SK-N-SH treated with all-trans-retinoic acid at 6 μM for 48 hours (cell line): ENCODE data around the gene DEF6.
A peak's percentile ranks its signal among the peaks of the same experiment; 100 is the strongest.
"Not testable (repeated sequence)": the region's sequence is repeated elsewhere in the genome, so short reads cannot be mapped to it uniquely, and the experiment has no call there.

ENCODE experiments used
- ATAC-seq: fragments of 200-7000 bp; cut with Tn5 transposase; 3 replicates; pipeline ENCODE4 v1.9.1; 2020; ENCODE audit warnings: mild to moderate bottlenecking, moderate library complexity
- BACH2 ChIP-seq: fragments of 250-450 bp; sonication (Bioruptor Pico); IDR thresholded peaks from 2 replicates; pipeline ENCODE4 v1.9.0; 2021; ENCODE audit warnings: mild to moderate bottlenecking, borderline replicate concordance
- CSDC2 ChIP-seq: fragments of 250-450 bp; sonication (Bioruptor Pico); IDR thresholded peaks from 2 replicates; pipeline ENCODE4 v1.5.0; 2020; ENCODE audit warnings: mild to moderate bottlenecking, moderate library complexity
- ESRRG ChIP-seq: fragments of 250-450 bp; sonication (Bioruptor Pico); IDR thresholded peaks from 2 replicates; pipeline ENCODE4 v1.6.1; 2021; ENCODE audit warnings: mild to moderate bottlenecking
- GLIS3 ChIP-seq: fragments of 250-450 bp; sonication (Bioruptor Pico); IDR thresholded peaks from 2 replicates; pipeline ENCODE4 v1.5.0; 2020; ENCODE audit warnings: mild to moderate bottlenecking, moderate library complexity
- ISL1 ChIP-seq: fragments of 250-450 bp; sonication (Bioruptor Pico); IDR thresholded peaks from 2 replicates; pipeline ENCODE4 v2.1.2; 2022; ENCODE audit warnings: mild to moderate bottlenecking, moderate library complexity
- OSR1 ChIP-seq: fragments of 250-450 bp; sonication (Bioruptor Pico); IDR thresholded peaks from 2 replicates; pipeline ENCODE4 v1.8.0; 2022; ENCODE audit warnings: moderate library complexity, mild to moderate bottlenecking, inconsistent platforms
- PPARA ChIP-seq: fragments of 250-450 bp; sonication (Bioruptor Pico); IDR thresholded peaks from 2 replicates; pipeline ENCODE4 v1.5.0; 2020; ENCODE audit warnings: mild to moderate bottlenecking, borderline replicate concordance
- SNAI2 ChIP-seq: fragments of 250-450 bp; sonication (Bioruptor Pico); IDR thresholded peaks from 2 replicates; pipeline ENCODE4 v1.5.0; 2020; ENCODE audit warnings: mild to moderate bottlenecking, moderate library complexity
- TCF4 ChIP-seq: fragments of 250-450 bp; sonication (Bioruptor Pico); IDR thresholded peaks from 2 replicates; pipeline ENCODE4 v1.8.0; 2021; ENCODE audit warnings: mild to moderate bottlenecking, moderate library complexity, borderline replicate concordance
- TOX ChIP-seq: fragments of 250-450 bp; sonication (Bioruptor Pico); IDR thresholded peaks from 2 replicates; pipeline ENCODE4 v1.8.0; 2021; ENCODE audit warnings: mild to moderate bottlenecking, moderate library complexity, borderline replicate concordance
- ZC3H10 ChIP-seq: fragments of 250-450 bp; sonication (Bioruptor Pico); IDR thresholded peaks from 2 replicates; pipeline ENCODE4 v1.5.1; 2021; ENCODE audit warnings: mild to moderate bottlenecking, moderate library complexity
- ZFP3 ChIP-seq: fragments of 250-450 bp; sonication (Bioruptor Pico); IDR thresholded peaks from 2 replicates; pipeline ENCODE4 v1.5.0; 2020; ENCODE audit warnings: mild to moderate bottlenecking, moderate library complexity
- ZFP30 ChIP-seq: fragments of 450-650 bp; formaldehyde crosslinking; IDR thresholded peaks from 2 replicates; pipeline ENCODE4 v1.5.0; 2022; ENCODE audit warnings: mild to moderate bottlenecking, moderate library complexity
- ZNF565 ChIP-seq: fragments of 450-650 bp; formaldehyde crosslinking; conservative IDR thresholded peaks from 2 replicates; pipeline ENCODE4 v1.5.0; 2020; ENCODE audit warnings: low read depth, mild to moderate bottlenecking, moderate library complexity
- ZNF8 ChIP-seq: fragments of 450-650 bp; formaldehyde crosslinking; IDR thresholded peaks from 2 replicates; pipeline ENCODE4 v1.5.0; 2020; ENCODE audit warnings: mild to moderate bottlenecking, moderate library complexity
- TF ChIP-seq, protein P1 (sequence below): fragments of 250-450 bp; sonication (Bioruptor Pico); IDR thresholded peaks from 2 replicates; pipeline ENCODE4 v1.8.0; 2021; ENCODE audit warnings: low read depth, mild to moderate bottlenecking, moderate library complexity, borderline replicate concordance
- TF ChIP-seq, protein P2 (sequence below): fragments of 250-450 bp; sonication (Bioruptor Pico); IDR thresholded peaks from 2 replicates; pipeline ENCODE4 v1.5.1; 2021; ENCODE audit warnings: mild to moderate bottlenecking, moderate library complexity
- TF ChIP-seq, protein P3 (sequence below): fragments of 250-450 bp; sonication (Bioruptor Pico); IDR thresholded peaks from 2 replicates; pipeline ENCODE4 v1.8.0; 2020; ENCODE audit warnings: mild to moderate bottlenecking, moderate library complexity, borderline replicate concordance
- TF ChIP-seq, protein P4 (sequence below): fragments of 250-450 bp; sonication (Bioruptor Pico); IDR thresholded peaks from 2 replicates; pipeline ENCODE4 v1.5.1; 2020; ENCODE audit warnings: low read depth, mild to moderate bottlenecking, moderate library complexity
- TF ChIP-seq, protein P5 (sequence below): fragments of 250-450 bp; sonication (Bioruptor Pico); IDR thresholded peaks from 2 replicates; pipeline ENCODE4 v1.5.0; 2020; ENCODE audit warnings: mild to moderate bottlenecking, moderate library complexity

The DEF6 gene

DNA sequence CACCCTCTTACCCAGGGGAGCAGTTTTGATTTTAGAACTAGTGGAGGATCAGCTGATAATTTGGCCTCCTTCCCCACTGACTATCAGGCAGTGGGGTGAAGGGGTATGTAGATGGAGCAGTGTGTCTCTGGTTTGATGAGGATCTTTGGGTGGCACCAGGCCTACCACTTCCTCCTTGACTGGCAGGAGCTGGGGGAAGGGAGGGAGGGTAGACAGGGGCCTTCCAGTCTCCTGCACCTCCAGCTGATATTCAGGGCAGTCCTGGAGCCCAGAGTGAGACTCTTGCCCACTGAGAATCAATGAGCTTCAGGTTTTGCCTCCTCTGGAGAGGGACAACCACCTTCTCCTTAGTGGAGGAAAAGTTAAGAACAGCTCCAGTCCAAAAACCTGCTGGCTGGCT is 3.2 kb downstream of the DEF6 start:
- TF ChIP-seq, protein P1, sequence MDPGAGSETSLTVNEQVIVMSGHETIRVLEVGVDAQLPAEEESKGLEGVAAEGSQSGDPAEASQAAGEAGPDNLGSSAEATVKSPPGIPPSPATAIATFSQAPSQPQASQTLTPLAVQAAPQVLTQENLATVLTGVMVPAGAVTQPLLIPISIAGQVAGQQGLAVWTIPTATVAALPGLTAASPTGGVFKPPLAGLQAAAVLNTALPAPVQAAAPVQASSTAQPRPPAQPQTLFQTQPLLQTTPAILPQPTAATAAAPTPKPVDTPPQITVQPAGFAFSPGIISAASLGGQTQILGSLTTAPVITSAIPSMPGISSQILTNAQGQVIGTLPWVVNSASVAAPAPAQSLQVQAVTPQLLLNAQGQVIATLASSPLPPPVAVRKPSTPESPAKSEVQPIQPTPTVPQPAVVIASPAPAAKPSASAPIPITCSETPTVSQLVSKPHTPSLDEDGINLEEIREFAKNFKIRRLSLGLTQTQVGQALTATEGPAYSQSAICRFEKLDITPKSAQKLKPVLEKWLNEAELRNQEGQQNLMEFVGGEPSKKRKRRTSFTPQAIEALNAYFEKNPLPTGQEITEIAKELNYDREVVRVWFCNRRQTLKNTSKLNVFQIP = no peak
- no peak for TF ChIP-seq TCF4 (CRISPR knock-in tag)
- TF ChIP-seq, all 23 proteins: peak for 0
- no peak for ATAC-seq

DNA sequence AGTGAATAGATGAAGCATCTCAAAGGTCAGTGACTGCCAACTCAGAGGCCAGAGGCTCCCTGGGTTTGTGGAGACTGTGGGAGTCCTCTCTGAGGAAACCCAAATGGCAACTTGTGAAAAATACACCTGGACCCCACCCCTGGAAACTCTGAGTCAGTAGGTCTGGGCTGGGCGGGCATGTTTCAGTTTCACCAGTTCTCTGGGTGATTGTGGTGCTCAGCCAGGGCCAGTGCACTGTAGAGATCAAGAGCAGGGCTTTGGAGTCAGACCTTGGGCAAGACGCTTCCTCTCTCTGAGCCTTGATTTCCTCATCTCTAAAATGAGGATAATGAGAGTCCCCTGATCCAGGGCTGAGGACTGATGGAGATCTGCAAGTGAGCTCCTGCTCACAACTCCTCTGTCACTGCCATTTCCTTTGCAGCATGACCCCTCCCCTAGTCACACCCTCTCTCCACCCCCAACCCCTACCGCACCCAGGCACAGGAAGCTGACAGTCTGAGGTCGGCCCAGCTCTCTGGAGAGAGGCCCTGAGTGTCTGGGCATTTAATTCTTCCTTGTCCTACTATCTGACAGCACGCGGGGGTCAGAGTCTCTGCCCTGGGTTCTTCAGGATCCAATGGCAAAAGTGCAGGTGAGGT is 5.1 kb downstream of the DEF6 start:
- peak; percentile 59 for ATAC-seq
- TF ChIP-seq ZC3H10 (CRISPR knock-in tag) = no peak

DNA sequence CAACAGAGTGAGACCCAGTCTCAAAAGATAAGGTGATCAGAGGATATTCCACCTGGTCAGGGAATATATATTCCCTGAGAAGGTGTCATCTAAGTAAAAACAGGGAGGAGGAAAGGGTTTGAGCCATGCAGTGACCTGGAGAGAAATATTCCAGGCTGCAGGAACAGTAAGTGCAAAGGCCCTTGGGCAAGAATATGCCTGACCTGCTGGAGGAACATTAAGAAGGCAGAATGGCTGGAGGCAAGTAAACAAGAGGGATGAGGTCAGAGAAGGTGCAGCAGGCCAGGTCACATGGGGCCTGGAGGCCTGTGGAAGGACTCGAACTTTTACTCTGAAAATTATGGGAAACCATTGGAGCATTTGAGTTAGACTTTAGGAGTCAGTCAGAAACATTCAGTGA is 6.7 kb downstream of the DEF6 start:
- TF ChIP-seq CSDC2 (CRISPR knock-in tag) (no peak), ISL1 (CRISPR knock-in tag) (no peak), TCF4 (CRISPR knock-in tag) (no peak), ZNF8 (CRISPR knock-in tag) (no peak), ESRRG (CRISPR knock-in tag) (no peak), OSR1 (CRISPR knock-in tag) (no peak), ZFP3 (CRISPR knock-in tag) (no peak), ZNF565 (CRISPR knock-in tag) (no peak), SNAI2 (CRISPR knock-in tag) (no peak), BACH2 (no peak), PPARA (CRISPR knock-in tag) (no peak)
- TF ChIP-seq, protein P2, sequence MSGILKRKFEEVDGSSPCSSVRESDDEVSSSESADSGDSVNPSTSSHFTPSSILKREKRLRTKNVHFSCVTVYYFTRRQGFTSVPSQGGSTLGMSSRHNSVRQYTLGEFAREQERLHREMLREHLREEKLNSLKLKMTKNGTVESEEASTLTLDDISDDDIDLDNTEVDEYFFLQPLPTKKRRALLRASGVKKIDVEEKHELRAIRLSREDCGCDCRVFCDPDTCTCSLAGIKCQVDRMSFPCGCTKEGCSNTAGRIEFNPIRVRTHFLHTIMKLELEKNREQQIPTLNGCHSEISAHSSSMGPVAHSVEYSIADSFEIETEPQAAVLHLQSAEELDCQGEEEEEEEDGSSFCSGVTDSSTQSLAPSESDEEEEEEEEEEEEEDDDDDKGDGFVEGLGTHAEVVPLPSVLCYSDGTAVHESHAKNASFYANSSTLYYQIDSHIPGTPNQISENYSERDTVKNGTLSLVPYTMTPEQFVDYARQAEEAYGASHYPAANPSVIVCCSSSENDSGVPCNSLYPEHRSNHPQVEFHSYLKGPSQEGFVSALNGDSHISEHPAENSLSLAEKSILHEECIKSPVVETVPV (CRISPR knock-in tag) = no peak
- TF ChIP-seq, protein P3, sequence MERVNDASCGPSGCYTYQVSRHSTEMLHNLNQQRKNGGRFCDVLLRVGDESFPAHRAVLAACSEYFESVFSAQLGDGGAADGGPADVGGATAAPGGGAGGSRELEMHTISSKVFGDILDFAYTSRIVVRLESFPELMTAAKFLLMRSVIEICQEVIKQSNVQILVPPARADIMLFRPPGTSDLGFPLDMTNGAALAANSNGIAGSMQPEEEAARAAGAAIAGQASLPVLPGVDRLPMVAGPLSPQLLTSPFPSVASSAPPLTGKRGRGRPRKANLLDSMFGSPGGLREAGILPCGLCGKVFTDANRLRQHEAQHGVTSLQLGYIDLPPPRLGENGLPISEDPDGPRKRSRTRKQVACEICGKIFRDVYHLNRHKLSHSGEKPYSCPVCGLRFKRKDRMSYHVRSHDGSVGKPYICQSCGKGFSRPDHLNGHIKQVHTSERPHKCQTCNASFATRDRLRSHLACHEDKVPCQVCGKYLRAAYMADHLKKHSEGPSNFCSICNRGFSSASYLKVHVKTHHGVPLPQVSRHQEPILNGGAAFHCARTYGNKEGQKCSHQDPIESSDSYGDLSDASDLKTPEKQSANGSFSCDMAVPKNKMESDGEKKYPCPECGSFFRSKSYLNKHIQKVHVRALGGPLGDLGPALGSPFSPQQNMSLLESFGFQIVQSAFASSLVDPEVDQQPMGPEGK (CRISPR knock-in tag) = no peak
- TF ChIP-seq, protein P4, sequence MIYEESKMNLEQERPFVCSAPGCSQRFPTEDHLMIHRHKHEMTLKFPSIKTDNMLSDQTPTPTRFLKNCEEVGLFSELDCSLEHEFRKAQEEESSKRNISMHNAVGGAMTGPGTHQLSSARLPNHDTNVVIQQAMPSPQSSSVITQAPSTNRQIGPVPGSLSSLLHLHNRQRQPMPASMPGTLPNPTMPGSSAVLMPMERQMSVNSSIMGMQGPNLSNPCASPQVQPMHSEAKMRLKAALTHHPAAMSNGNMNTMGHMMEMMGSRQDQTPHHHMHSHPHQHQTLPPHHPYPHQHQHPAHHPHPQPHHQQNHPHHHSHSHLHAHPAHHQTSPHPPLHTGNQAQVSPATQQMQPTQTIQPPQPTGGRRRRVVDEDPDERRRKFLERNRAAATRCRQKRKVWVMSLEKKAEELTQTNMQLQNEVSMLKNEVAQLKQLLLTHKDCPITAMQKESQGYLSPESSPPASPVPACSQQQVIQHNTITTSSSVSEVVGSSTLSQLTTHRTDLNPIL = no peak
- no peak for ATAC-seq

DNA sequence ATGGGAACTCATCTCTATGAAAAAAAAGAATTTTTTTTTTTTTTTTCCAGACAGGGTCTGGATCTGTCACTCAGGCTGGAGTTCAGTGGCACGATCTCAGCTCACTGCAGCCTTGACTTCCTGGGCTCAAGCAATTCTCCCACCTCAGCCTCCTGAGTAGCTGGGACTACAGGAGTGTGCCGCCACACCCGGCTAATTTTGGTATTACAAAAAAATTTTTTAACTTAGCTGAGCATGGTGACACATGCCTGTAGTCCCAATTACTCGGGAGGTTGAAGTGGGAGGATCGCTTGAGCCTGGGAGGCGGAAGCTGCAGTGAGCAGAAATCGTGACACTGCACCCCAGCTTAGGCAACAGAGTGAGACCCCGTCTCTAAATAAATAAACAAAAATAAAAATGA is 7.5 kb downstream of the DEF6 start:
- TF ChIP-seq ZFP30 (CRISPR knock-in tag) = no peak
- TF ChIP-seq, all 23 proteins: peak for 0
- ATAC-seq = no peak

DNA sequence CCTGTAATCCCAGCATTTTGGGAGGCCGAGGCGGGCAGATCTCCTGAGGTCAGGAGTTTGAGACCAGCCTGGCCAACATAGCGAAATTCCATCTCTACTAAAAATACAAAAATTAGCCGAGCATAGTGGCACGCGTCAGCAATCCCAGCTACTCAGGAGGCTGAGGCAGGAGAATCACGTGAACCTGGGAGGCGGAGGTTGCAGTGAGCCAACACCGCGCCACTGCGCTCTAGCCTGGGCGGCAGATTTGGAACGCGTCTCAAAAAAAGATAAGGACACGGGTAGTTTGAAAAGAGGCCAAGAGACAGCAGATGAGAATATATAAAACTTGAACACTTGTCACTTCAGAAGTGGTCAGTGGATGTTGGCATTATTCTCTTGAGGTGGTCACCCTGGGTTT is 9.5 kb downstream of the DEF6 start:
- ATAC-seq = not testable (repeated sequence)

DNA sequence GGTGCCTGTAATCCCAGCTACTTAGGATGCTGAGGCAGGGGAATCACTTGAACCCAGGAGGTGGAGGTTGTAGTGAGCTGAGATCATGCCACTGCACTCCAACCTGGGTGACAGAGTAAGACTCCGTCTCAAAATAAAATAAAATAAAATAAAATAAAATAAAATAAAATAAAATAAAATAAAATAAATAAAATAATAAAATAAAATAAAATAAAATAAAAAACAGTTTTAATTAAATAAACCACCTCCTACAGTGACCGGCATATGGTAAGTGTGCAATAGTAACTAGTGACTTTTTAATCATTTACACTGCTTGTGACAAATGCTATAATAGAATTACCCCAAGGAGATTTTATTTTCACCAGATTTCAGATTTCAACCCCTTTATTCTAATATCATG is 10.9 kb downstream of the DEF6 start:
- not testable (repeated sequence) for ATAC-seq

DNA sequence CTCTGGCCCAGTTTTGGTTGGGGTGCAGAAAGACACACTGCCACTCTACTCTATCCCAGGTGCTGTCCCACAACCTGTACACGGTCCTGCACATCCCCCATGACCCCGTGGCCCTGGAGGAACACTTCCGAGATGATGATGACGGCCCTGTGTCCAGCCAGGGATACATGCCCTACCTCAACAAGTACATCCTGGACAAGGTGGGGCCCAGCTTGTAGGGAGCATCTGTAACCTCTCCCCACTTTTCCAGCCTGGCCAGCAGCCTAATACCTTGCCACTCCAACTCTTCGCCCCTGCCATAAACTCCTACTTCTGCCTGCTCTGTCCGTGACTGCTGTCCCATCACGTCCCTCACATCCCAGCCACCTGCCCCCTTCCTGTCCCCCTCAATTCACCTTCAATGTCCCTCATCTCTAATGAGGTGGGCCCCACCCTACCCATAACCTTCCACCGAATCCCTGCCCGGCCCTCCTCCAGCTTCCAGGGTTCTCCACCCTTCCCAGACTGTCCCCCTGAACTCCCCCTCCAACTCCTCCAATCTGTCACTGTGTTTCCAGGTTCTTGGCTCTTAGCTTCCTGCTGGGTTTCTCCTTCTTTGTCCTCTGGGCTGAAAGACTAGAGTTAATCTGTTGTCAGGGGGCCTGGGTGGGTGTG is 12.1 kb downstream of the DEF6 start:
- TF ChIP-seq ZC3H10 (CRISPR knock-in tag) (no peak), OSR1 (CRISPR knock-in tag) (no peak), ZFP3 (CRISPR knock-in tag) (no peak), CSDC2 (CRISPR knock-in tag) (no peak), ZNF565 (CRISPR knock-in tag) (no peak), SNAI2 (CRISPR knock-in tag) (no peak), TCF4 (CRISPR knock-in tag) (no peak), GLIS3 (no peak), TOX (CRISPR knock-in tag) (no peak)
- TF ChIP-seq, protein P5, sequence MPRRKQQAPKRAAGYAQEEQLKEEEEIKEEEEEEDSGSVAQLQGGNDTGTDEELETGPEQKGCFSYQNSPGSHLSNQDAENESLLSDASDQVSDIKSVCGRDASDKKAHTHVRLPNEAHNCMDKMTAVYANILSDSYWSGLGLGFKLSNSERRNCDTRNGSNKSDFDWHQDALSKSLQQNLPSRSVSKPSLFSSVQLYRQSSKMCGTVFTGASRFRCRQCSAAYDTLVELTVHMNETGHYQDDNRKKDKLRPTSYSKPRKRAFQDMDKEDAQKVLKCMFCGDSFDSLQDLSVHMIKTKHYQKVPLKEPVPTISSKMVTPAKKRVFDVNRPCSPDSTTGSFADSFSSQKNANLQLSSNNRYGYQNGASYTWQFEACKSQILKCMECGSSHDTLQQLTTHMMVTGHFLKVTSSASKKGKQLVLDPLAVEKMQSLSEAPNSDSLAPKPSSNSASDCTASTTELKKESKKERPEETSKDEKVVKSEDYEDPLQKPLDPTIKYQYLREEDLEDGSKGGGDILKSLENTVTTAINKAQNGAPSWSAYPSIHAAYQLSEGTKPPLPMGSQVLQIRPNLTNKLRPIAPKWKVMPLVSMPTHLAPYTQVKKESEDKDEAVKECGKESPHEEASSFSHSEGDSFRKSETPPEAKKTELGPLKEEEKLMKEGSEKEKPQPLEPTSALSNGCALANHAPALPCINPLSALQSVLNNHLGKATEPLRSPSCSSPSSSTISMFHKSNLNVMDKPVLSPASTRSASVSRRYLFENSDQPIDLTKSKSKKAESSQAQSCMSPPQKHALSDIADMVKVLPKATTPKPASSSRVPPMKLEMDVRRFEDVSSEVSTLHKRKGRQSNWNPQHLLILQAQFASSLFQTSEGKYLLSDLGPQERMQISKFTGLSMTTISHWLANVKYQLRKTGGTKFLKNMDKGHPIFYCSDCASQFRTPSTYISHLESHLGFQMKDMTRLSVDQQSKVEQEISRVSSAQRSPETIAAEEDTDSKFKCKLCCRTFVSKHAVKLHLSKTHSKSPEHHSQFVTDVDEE = no peak
- TF ChIP-seq, protein P1 = no peak
- ATAC-seq = no peak
